OCI-LY7 (cell line): Measurements from ENCODE around the gene CORO6.

Experiments
- CTCF ChIP-seq: fragments of 200-600 bp; sonication (generic); conservative IDR thresholded peaks from 2 replicates; pipeline ENCODE4 v1.5.1; 2014; ENCODE audit warnings: mild to moderate bottlenecking, antibody characterized with exemption, low read length, moderate library complexity, mixed read lengths
- EZH2phosphoT487 ChIP-seq: fragments of 200-600 bp; sonication (generic); IDR thresholded peaks from 2 replicates; pipeline ENCODE4 v1.6.1; 2018; ENCODE audit warnings: low read depth, borderline replicate concordance, mild to moderate bottlenecking, mixed run types, antibody characterized with exemption, low read length, moderate library complexity, mixed read lengths

- TF ChIP-seq CTCF (no peak), EZH2phosphoT487 (no peak)
Measured at GRCh38 chr17:29669266-29669665, 46.6 kb upstream of the CORO6 start.
